GM21390 (cell line): ENCODE measurements around the gene RUSC2.

Experiments used
- ATAC-seq: cut with Tn5 transposase; IDR thresholded peaks from one replicate; pipeline ENCODE4 v1.9.1; 2021; ENCODE audit not compliant: unreplicated experiment

Gene RUSC2

GRCh38 chr9:35489313-35490154 is at the start of gene RUSC2:
Gene RUSC2, plus strand, starts transcription at chr9:35490111. Its CDS starts 56,411 bp downstream, at chr9:35546522.
- ATAC-seq = peak; percentile 53

- ATAC-seq = no peak
Measured at GRCh38 chr9:35446012-35446411, 43.9 kb upstream of the RUSC2 start.

DNA sequence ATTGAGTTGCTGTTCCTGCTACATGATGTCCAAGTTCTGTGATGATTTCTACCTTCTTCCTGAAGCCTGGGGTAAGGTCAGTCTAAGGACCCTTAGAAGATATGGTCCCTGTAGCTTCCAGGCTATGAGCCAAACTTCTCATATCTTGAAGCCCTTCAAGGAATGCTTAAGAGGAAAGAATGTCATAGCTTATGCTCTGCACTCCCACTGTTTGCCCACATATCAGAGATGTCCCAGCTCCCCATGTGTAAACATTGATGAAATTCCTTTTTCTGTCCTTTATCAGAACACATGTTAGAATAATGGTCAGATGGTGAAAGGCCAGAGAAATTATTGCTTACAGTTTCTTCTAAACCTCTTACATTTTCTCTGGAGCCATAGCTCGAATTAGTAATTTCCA is 41.4 kb upstream of the RUSC2 start:
- ATAC-seq = no peak

- ATAC-seq = no peak
Measured at GRCh38 chr9:35452481-35452880, 37.4 kb upstream of the RUSC2 start.

GRCh38 chr9:35453786-35454185 is 36.1 kb upstream of the RUSC2 start:
- ATAC-seq = no peak

GRCh38 chr9:35464141-35465025 is 25.5 kb upstream of the RUSC2 start:
- no peak for ATAC-seq

DNA sequence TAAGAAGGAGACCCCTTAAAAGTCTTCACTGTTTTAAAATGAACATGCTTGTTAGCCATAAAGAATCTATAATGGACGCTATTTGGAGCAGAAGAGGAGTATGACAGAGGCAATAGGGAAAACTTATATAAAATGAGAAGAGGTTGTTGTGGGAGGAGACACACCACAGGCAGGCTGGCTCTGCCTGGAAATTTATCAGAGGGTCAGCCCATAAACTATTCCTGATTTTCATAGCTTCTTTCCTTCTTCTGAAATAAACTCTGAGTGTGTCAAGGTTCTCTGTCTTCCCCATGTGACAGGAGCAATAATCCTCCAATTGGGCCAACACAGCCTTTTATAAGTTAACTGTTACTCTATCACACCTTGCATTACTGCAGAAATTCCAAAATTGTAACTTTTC is 19.6 kb upstream of the RUSC2 start:
- no peak for ATAC-seq

DNA sequence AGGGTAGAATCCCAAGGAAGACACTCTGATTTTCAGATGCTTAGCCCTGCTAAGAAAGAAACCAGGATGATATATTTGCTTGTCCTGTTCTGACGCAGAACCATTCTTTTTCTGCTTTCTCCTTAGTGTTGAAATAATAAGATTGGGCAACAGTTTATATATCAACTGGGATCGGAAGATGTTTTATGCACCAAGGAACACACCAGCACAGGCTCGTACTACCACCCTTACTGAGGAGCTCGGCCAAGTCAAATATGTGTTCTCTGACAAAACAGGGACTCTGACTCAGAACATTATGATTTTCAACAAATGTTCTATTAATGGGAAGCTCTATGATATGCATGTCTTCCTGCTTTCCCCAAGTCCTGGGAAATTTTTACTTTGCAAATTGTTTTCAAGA is 19.0 kb upstream of the RUSC2 start:
- no peak for ATAC-seq

GRCh38 chr9:35476596-35476995 is 13.3 kb upstream of the RUSC2 start:
- no peak for ATAC-seq

DNA sequence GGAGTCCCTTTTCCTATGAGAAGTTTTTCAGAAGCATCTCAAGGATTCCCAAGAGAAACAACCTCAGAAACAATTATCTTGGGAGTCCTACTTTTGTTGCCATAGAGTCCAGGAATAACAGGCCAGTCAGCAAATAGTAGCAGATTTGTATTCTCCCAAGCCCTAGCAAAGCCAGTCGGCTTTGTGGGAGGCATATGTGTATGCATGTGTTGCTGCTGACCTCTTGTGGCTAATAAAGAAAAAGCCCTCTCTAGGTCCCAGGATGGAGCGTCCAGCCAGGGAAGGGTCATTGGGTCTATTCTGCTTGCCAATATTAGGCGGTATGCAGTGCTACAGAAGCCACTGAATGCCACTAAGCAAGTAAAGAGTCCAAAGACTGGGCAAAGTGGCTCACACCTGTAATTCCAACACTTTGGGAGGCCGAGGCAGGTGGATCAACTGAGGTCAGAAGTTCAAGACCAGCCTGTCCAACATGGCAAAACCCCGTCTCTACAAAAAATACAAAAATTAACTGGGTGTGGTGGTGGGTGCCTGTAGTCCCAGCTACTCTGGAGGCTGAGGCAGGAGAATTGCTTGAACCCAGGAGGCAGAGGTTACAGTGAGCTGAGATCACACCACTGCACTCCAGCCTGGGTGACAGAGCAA is 12.6 kb upstream of the RUSC2 start:
- ATAC-seq = peak; percentile 55

- ATAC-seq = no peak
Measured at GRCh38 chr9:35478871-35479270, 11.0 kb upstream of the RUSC2 start.

- ATAC-seq = no peak
Measured at GRCh38 chr9:35481347-35481975, 8.4 kb upstream of the RUSC2 start.

- no peak for ATAC-seq
Measured at GRCh38 chr9:35482071-35482470, 7.8 kb upstream of the RUSC2 start.

- ATAC-seq = no peak
Measured at GRCh38 chr9:35484406-35484805, 5.5 kb upstream of the RUSC2 start.

DNA sequence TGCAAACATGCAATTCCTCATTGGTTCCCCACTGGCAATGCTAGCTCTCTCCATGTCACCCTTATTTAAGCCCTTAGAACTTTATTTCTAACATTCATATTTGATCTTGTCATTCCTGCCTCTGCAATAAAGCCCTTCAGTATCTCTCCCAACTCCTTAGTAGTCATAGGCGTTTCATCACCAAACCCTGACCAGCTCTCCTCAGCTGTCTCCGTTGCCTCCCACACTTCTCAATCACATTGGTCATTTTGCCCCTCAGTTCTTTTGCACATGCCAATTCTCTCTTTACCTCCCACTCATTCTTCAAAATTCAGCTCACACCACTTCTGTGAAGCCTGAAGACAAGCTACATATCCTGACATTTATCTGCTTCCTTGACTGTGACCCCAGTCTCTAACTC is 2.8 kb upstream of the RUSC2 start:
- ATAC-seq = no peak

- no peak for ATAC-seq
Measured at GRCh38 chr9:35488021-35488420, 1.9 kb upstream of the RUSC2 start.

DNA sequence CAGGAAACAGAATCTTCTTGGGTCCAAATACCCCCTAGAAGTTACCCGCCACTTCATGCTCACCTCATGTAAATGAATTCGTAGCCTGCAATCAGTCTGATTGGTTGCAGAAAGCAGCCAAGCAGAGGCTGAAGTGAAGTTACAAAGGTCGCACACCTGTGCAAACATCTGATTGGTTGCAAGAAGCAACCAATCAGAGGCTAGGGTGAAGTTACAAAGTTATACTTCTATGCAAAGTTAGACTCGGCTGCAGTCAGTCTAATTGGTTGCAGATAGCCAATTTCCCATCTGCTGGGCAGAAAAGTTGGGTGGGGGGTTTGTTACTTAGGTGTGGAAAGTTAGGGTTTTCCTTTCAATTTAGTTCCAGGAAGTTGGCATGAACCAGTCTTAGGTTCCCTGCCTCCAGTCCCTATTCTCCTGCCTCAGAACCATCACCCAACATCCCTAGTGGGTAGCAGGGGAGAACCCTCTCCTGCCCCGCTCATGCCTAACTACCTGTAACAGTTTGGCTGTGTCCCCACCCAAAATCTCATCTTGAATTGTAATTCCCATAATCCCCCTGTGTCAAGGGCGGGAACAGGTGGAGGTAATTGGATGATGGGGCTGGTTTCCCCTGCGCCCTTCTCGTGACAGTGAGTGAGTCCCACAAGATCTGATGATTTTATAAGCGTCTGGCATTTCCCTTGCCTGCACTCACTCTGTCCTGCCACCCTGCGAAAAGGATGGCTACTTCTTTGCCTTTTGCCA is 1.2 kb upstream of the RUSC2 start:
- ATAC-seq = no peak

DNA sequence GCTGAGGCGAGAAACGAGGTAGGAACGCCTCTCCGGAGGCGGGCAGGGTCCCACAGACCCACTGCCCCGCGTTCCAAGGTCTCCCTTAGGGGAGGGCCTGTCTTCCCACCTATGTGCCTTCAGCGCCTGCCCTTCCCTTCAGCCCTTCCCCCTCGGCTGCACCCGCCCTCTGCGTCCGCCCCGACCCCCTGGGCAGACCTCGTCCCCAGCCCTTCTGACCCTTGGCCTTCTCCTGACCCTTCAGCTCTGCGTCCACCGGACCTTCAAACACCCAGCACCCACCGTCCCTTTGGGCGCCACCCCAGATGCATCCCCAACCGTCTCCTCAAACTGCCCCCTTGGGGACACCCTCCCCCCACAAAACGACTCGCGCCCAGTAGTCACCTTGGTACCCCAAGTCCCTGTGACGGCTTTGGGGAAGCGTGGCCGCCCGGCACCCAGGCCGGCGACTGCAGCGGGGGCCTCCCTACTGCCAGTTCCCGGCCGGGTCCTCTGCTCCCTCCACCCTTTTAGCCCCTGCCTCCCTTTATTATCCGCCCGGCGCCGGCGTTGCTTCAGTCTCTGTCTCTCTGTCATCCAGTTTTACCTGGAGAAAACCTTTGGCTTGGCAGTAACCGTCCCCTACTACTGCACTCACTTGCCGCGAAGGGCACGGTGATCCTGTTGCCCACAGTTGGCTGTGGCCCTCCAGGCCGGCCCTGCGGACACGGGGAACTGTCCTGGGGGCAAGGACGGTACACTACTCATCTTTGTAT is 421 bp downstream of the RUSC2 start:
- no peak for ATAC-seq

- ATAC-seq = no peak
Measured at GRCh38 chr9:35490910-35491465, 1.1 kb downstream of the RUSC2 start.
